Activated CD8-positive, alpha-beta memory T cell treated with anti-CD3 and anti-CD28 coated beads, Interleukin-2, amount 50 U/mL, for 1 hour (primary cell): Measurements from ENCODE around the gene GOLGA2.
"Not testable (repeated sequence)": the region's sequence is repeated elsewhere in the genome, so short reads cannot be mapped to it uniquely, and the experiment has no call there.

ENCODE experiments used
- DNase-seq: peaks from one replicate; pipeline ENCODE4 v3.0.0-alpha.2; 2020; ENCODE audit errors: extremely low read depth

GOLGA2 gene

DNA sequence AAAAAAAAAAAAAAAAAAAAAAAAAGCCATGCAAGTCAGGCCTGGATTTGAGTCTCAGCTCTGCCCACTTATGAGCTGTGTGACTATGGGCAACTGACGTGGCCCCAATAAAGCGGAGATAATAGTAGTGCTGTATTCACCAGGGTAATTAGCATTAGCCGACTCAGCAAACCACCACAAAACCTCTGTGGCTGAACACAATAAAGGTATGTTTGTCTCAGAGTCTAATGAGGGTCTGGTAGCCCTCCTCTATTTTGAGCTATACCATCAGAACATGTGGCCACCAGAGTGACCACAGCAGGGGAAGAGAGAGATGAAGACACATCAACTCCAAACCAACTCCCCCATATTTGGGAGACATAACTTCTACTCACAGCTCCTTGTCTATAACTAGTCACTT, 16.2 kb upstream of the GOLGA2 start:
- DNase-seq = no peak

DNA sequence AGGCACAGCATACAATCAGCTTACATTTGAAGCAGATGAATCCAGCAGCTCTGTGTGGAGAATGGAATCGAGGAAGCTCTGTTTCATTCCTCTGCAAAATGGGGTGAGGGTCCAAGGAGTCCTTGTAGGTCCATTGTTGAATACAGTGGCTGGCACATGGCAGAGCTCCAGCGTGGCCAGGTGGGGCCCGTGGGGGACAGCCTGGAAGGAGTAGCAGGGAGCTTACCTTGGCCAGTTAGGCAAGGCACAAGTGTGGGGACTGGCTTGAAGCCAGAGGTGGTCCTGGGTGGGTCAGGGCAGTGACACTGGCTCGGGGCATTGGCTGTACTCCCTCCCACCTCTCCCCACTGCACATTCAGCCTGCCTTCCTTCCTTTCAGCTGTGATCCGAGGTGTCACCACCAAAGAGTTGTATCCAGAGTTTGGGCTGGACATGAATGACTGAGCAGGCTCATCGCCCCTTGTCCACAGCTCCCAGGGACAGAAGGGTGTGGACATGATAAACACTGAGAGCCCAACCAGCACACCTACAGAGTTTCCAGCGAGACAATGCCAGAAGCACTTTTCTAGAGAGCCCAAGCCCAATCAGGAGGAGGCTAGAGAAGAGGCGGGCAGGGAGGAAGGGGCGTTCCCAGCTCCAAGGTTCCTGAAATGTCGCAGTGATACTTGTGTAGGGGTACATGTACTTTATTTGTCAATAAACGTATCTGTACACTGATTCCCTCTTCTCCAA, 12.6 kb upstream of the GOLGA2 start:
- DNase-seq = no peak

DNA sequence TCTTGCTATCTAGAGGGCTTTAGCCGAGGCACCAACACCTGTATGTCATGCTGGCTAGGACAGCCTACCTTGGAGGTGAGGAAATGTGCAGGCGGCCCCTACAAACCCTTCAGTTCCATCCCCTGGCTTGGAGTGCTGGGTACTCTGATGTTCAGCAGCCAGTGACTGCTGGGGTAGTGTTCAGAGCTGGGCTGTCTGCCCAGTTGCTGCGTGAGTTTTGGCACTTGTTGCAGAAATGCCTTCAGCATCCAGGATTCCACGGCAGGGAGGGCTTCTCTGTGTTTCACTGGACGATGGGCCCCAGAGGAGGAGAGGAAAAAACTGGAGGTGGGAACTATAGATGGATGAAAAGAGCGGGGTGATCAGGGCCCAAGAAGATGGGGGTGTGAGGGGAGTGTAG, 10.6 kb upstream of the GOLGA2 start:
- DNase-seq = no peak

DNA sequence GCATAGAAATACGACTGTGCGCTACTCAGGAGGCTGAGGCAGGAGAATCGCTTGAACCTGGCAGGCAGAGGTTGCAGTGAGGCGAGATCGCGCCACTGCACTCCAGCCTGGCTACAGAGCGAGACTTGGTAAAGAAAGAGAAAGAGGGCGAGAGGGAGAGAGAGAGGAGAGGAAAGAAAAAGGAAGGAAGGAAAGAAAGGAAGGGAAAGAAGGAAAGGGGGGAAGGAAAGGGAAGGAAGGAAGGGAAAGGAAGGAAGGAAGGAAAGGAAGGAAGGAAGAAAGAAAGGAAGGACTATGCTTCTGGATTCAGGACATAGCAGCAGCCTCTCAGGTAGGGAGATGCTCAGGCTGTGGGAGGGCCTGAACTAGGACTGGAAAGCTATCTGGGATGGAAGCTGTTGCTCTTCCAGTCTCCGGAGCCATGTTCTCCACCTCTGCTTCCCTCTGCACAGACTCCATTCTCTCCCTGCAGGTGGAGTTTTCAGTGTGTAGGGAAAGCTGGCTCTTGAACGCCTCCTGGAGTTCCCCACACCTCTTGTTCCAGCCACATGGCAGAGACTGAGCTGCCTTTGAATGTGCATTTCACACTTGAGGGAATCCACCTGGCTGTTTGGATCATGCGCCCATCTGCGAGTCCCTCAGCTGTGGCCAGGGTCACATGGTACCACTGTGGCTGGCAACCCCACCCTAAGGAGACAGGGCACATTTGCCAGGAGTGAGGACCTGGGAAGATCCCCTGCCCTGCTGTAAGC, 9.4 kb upstream of the GOLGA2 start:
- DNase-seq = no peak

DNA sequence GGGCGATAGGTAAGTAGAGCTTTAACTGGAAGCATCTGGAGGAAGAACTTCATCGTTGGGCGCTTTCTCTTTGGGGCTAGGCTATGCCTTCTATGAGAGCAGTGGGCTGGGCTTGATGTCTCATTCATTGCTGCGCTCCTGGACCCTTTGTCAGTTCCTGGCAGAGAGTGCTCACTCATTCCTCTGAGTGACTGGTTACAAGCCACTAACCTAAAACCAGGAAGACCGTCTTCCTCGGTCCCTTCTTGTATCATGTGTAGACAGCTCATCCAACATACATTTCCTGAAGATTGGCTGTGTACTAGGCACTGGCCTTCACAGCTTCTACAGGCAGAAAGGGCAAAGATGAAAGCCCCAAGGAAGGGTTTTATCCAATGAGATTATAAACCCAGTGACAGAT, 6.7 kb upstream of the GOLGA2 start:
- DNase-seq = no peak

DNA sequence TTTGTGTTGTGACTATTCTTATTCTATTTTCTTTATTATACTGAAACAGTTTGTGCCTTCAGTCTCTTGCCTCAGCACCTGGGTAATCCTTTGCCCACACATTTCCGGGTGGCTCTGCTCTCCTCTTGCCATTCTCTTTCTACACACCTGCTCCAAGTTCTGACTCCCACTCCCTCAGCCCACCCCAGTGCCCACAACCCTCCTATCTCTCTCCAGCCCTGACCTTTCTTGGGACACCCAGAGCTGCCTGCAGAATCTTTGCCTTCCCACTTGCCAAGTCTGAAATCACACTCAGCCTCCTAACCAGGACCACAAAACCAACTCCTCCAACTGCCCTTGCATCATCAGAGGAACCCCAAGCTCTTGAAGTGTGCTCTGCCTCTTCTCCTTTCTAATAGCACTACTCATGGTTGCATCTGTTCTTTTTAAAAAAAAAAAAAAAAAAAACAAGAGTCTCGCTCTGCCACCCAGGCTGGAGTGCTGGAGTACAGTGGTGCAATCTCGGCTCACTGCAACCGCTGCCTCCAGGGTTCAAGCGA, 4.3 kb upstream of the GOLGA2 start:
- DNase-seq = no peak

DNA sequence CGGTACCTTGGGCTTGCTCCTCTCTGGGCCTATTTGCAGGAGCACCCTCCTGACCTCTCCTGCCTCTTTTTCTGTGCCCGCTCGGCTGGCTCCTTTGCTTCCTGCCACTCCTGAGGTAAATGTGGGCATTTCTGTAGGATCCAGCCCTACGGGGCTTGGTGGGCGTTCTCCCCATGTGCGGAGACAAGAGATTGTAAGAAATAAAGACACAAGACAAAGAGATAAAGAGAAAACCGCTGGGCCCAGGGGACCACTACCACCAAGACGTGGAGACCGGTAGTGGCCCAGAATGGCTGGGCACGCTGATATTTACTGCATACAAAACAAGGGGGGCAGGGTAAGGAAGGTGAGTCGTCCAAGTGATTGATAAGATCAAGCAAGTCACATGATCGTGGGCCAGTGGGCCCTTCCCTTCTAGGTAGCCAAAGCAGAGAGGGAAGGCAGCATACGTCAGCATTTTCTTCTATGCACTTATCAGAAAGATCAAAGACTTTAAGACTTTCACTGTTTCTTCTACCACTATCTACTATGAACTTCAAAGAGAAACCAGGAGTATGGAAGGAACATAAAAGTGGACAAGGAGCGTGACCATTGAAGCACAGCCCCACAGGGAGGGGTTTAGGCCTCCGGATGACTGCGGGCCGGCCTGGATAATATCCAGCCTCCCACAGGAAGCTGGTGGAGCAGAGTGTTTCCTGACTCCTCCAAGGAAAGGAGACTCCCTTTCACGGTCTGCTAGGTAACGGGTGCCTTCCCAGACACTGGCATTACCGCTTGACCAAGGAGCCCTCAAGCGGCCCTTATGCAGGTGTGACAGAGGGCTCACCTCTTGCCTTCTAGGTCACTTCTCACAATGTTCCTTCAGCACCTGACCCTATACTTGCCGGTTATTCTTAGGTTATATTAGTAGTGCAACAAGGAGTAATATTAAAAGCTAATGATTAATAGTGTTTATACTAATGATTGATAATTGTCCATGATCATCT, 3.6 kb upstream of the GOLGA2 start:
- DNase-seq = not testable (repeated sequence)

DNA sequence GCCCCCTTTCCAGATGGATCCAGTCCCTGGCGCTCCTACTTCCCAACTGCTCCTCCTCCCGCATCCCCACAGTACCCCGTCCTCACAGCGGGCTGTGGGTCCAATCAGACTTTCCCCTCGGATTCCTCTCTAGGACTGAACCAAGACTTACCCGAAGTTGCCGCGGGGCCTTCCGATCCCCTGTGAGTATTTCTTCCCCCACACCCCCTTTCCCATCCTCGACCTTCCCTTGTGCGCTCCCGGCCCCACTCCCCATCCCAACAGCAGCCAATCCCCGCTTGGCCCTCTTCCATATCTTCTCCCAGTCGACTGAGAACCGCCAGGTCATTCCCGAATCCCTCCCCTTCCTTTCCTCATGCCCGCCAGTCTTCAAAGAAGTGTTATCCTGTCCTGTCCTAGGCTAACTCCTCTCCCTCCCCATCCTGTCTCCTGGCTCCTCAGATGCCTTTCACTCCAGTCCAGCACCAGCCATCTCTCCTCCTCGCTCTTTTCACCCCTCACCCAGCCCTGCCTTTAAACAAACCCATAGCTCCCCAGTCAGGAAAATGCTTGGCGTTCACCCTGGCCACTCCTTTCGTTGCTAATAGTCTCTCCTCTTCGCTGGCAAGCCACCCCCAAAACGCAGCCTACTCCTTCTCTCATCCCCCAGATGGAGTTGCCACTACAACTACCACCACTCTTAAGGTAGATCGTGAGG, 915 bp upstream of the GOLGA2 start:
- no peak for DNase-seq

DNA sequence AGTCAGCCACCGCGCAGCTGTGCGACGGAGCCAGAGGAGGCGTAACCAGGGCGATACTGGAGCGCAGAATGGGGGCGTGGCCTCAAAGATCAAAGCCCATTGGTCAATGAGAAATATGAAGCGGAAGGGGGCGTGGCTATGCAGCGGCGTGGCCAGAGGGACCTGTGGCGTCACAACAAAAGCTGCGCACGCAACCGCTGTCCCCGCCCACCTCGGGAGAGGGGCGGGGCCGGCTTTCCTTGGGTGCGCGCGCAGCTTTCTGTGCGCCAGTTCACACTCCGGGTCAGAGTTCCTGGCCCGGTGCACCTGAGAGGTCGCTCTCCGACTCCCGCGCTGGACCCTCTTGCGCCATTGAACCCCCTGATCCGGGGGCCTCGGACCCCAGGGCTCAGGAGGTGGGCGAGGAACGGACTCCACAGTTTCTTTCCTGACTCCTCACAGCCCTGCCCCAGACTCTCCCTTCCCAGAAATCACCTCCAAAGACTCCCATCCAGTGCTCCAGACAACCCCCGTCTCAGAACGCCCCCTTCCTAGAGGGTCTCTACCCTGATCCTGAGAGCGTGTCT, 284 bp upstream of the GOLGA2 start, which contains the start of gene SWI5:
TSS of gene SWI5 (plus strand) at position 269 of the 566 bp plus-strand sequence.
- DNase-seq = peak; percentile 100

DNA sequence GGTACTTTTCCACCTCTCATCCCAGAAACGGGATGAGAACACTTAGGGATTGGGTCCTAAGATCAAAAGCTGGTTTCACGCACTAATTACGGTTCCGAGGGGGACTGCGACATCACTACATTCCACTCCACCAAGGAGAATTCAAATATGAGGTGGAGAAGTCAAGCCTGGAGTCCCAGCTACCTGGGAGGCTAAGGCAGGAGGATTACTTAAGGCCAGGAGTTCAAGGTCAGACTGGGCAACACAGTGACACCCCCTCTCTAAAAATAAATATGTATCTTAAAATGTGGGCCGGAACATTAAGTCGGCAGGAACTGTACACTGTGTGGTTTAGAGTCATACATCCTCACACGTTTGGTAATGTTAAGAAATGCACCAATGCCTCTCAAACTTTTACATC, 1.6 kb downstream of the GOLGA2 start:
- no peak for DNase-seq

DNA sequence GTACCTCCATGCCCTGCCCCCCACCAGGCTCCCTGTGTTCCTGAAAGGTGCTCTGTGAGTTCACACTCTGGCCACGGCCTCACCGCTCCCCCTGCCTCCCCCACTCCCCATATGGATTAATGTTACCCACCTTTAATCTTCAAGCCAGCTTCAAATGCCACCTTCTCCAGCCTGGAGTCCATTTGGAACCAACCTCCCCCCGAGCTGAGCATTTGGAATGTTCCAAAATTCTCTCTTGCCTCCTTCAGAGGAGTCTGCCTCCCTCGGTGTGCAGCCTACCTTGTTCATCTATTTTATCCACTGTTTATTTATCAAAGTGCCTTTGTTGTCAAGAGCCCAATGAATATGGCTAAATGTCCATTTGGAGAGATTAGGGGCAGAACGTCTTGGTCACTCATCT, 4.3 kb downstream of the GOLGA2 start:
- no peak for DNase-seq

DNA sequence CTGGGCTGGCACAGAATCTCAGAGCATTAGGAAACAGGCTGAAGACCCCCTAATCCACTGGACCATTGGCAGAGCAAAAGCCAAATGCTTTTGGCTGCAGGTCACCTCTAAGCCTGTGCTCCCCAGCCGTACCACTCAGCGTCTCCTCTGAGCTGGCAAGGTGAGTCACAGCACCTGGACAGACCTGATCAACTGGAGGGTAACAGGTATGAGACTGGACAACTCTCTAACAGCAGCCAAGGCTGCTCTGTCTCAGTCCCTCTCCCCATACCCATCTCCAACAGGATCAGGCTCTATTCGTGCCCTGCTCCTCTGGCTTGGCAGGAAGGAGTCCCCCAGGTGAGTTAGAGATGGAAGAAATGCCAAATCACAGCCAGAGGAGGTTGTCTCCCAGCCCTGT, 4.7 kb downstream of the GOLGA2 start:
- no peak for DNase-seq

DNA sequence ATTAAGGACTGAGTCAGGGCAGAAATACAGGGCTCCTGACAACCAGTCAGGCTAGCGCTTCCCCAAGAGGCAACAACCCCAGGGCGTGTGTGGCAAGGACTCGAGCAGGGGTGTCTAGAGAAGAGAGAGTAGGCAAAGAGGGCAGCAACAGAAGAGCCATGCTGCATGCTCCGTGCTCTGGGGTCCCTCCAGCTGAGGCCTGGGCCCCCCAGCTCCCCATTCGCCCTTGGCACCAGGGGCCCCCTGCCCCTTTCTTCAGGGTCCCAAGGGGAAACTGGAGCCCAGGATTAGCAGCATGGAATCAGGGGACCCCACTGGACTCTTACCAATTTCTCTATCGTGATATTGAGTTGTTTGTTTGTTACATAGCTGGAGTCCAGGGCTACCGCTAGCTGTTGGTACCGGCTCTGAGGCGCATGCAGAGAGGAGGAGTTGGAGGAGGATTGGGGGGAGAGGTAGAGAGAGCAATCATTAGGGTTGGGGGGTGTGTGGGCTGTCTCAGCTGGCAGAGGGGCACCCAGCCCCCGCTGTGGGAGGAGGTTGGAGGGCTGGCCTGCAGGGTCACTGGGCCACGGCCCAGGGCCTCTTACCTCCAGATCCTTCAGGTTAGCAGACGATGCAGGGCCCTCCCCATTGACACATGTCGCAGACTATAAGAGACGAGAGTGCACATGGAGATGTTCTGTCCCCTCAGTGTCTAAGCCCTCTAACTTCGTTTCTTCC, 8.8 kb downstream of the GOLGA2 start:
- no peak for DNase-seq

DNA sequence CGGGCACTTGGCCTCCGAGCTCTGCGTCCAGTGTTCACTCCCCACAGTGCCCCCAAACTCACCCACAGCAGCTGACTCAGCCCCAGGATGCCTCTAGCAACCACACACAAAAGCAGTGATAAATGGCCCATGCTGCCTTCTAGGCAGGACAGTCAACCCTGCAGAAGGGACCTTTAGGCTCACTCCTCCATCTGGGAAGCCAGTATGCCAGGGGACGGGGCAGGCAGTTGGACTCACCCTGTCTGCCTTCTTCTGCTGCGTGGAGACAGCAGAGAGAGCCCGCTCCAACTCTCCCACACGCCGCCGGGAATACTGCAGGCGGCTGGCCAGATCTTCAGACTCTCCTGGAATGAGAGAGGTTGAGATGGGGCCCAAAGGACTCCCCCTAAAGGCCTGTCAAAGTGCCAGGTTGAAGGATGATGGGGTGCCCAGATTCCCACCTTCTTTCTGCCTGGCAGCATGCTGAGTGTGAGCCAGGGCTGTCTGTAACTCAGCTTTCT, 10.4 kb downstream of the GOLGA2 start:
- DNase-seq = no peak

DNA sequence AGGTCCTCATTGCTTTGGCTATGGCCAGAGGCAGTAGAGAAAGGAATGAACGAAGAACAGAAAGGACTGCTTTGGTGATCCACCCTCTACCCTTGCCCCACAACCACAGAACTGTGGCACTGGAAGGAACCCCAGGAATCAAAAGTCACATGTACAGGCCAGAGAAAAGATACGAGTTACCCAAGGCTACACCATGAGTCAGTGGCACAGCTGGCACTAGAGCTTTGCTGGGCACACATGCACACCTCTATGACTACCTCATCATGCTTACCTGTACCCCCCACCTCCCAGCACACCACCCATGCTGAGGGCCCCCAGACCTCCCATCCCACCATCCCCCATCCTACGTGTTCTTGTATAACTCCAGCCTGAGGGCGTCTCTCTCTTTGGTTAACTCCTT, 13.1 kb downstream of the GOLGA2 start:
- DNase-seq = no peak

DNA sequence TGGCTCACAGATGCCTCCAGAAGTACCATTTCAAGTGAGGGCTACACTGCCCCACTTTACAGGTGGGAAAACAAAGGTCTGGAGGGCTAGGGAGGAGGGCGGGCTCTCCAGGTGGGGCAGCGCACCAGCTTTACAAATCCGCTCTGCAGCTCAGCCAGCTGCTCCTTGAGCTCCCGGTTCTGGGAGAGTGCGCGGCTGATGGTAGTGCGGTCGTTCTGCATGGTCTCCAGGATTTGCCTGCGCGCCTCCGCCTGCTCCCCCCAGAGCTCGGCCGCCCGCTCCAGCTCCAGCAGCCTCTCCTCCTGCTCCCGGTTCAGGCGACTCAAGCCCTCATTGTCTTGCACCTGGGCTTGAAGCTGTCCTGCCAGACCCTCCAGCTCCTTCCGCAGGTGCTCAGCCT, 15.5 kb downstream of the GOLGA2 start:
- no peak for DNase-seq

DNA sequence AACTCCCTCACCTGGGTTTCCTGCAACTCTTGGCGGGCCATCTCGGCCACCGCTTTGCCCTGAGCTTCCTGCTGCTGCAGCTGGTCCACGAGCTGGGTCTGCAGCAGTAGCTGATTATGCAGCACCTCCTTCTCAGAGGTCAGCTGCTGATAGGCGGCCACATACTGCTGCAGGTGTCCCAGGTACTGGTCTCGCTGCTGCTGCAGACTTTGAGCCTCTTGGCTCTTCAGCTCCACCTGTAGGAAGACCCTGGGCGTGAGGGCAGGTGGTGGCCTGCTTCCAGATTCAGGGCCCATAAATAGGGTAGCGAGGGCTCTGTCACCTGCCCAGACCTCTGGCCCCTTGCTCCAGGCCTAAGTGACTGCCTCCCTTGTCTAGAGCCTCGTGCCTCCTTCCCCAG, 16.7 kb downstream of the GOLGA2 start:
- no peak for DNase-seq

DNA sequence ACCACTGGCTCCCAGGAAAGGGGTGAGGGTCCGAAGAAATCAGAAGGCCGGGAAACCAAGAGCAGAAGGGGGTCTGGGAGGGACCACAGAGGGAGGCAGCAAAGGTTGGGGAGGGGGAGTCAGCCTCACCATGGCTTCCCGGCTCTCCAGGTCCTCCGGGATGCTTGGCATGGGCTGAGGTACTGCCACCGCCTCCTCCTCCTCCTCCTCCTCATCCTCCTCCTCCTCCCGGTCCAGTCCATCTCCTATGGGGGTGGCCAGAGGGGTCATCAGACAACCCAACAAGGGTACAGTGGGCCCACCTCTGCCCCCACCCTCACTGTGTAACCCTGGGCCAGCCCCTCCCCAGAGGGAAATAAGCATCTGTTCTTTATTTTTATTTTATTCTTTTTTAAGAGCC, 17.5 kb downstream of the GOLGA2 start:
- no peak for DNase-seq

DNA sequence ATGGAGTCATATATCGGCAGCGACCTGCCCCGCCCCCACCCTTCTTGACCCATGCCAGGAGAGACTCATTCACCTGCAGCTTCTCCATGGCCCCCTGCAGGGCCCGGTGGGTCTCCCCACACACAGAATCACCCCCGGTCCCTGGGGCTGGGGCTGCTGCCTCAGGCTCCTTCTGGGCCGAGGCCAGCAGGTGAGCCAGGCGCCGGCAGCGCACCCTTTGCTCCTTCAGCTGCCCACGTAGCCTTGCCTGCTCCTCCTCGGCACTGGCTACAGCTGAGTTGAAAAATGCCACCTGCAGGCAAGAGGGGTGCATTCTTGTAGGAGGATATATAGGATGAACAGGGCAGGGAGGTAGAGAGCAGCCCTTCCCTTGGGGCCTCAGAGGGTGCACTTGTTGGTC, 17.9 kb downstream of the GOLGA2 start:
- no peak for DNase-seq
